Caco-2 (cell line): ENCODE results near the gene BATF3. TPM values are rescaled to one million over a fixed set of nuclear protein-coding genes. Genes with fewer than 3 reads are reported as not detected.

Experiments
- BruUV-seq: library from RNA; stranded (reverse); fragments of 400-500 nt; replicated peaks from 2 replicates; lab custom pipeline; 2021; lab: Mats Ljungman, UMichigan
- CTCF ChIA-PET: fragments of 300-600 bp; sonication (Branson Sonifier 250); formaldehyde crosslinking; loops from one replicate; lab custom pipeline; 2022; ENCODE audit warnings: antibody characterized with exemption; lab: Charles Lee
- POLR2A ChIA-PET: fragments of 300-600 bp; sonication (Branson Sonifier 250); formaldehyde crosslinking; loops from one replicate; lab custom pipeline; 2022; ENCODE audit warnings: antibody characterized with exemption; lab: Charles Lee
- DNase-seq, 2 experiments: peaks; one replicate each; pipeline versions ENCODE4 v3.0.0 to v3.0.0-alpha.2; 2020 to 2022
- H3K27me3 ChIP-seq: replicated peaks from 2 replicates; pipeline ENCODE4 v1.6.0; 2011; ENCODE audit warnings: low read length; ENCODE audit not compliant: control insufficient read depth, insufficient read depth
- H3K36me3 ChIP-seq: 2 replicates; pipeline ENCODE4 v1.5.1; 2011; ENCODE audit warnings: low read length; ENCODE audit not compliant: control insufficient read depth, insufficient read depth
- H3K4me1 ChIP-seq: fragments of 250-450 bp; sonication (Bioruptor Pico); 2 replicates; pipeline ENCODE4 v1.5.1; 2020; ENCODE audit warnings: mild to moderate bottlenecking
- H3K4me3 ChIP-seq: 2 replicates; pipeline ENCODE4 v1.5.1; 2011; ENCODE audit warnings: low read depth, mild to moderate bottlenecking, control low read depth, low read length
- H3K9me3 ChIP-seq: fragments of 250-450 bp; sonication (Bioruptor Pico); 2 replicates; pipeline ENCODE4 v1.5.1; 2020; ENCODE audit warnings: mild to moderate bottlenecking, moderate library complexity
- H3K27ac Mint-ChIP-seq: one replicate; pipeline ENCODE4 v1.8.0; 2022; ENCODE audit warnings: mixed read lengths; ENCODE audit not compliant: unreplicated experiment
- H3K27me3 Mint-ChIP-seq: one replicate; pipeline ENCODE4 v1.8.0; 2022; ENCODE audit warnings: mixed read lengths; ENCODE audit not compliant: insufficient read depth, unreplicated experiment
- H3K36me3 Mint-ChIP-seq: one replicate; pipeline ENCODE4 v1.8.0; 2022; ENCODE audit warnings: mild to moderate bottlenecking, mixed read lengths; ENCODE audit not compliant: insufficient read depth, unreplicated experiment
- H3K4me1 Mint-ChIP-seq: one replicate; pipeline ENCODE4 v1.8.0; 2022; ENCODE audit warnings: low read depth, mixed read lengths; ENCODE audit not compliant: unreplicated experiment
- H3K4me3 Mint-ChIP-seq: one replicate; pipeline ENCODE4 v1.8.0; 2022; ENCODE audit warnings: mild to moderate bottlenecking, moderate library complexity, mixed read lengths; ENCODE audit not compliant: unreplicated experiment
- H3K9me3 Mint-ChIP-seq: one replicate; pipeline ENCODE4 v1.8.0; 2022; ENCODE audit warnings: mixed read lengths; ENCODE audit not compliant: unreplicated experiment
- intact Hi-C: fragments of 100-400 bp; cut with micrococcal nuclease; formaldehyde crosslinking; loops from one replicate; pipeline ENCODE4 v1.10.0; 2022; ENCODE audit not compliant: unreplicated experiment
- total RNA-seq: library from RNA; stranded (reverse); gene quantifications from 2 replicates; pipeline ENCODE4 v1.2.3, GENCODE V29; 2022
- TF ChIP-seq, protein P1 (sequence below), 2 experiments: fragments of 200-600 bp in 1 of 2; IDR thresholded peaks; 1 replicate in 1 of 2; 2 replicates in 1 of 2; pipeline versions ENCODE4 v1.5.1 to v1.8.0; 2011 to 2022; ENCODE audit warnings: antibody characterized with exemption in 1 of 2, control low read depth in 1 of 2, inconsistent platforms in 1 of 2, low read depth in 1 of 2, low read length in 1 of 2, mild to moderate bottlenecking in 1 of 2, moderate library complexity in 1 of 2; ENCODE audit not compliant: insufficient read depth in 1 of 2, severe bottlenecking in 1 of 2, unreplicated experiment in 1 of 2

BATF3 gene
- total RNA-seq, 1 experiment from 2014 or later: 0.23 TPM

GRCh38 chr1:212655668-212656440 is 43.8 kb downstream of the BATF3 start:
- H3K27me3 Mint-ChIP-seq: peaks cover 7% of the 10 kb centered on the region
- ChIA-PET POLR2A (no interaction called here), CTCF (interaction anchor here (1.0 kb wide), 1 partner anchor 9 kb away, joined by 3 read pairs; no protein-coding TSS in a partner anchor)
- intact Hi-C loops: no loop called here
- no peaks in the 10 kb centered on the region for H3K9me3 ChIP-seq
- no peak for DNase-seq
- H3K36me3 Mint-ChIP-seq: no peaks in the 10 kb centered on the region
- no peaks in the 10 kb centered on the region for H3K4me1 ChIP-seq
- no TSS peak for BruUV-seq
- H3K9me3 Mint-ChIP-seq: no peaks in the 10 kb centered on the region
- no peak overlapping the region for H3K4me3 Mint-ChIP-seq
- TF ChIP-seq, protein P1, sequence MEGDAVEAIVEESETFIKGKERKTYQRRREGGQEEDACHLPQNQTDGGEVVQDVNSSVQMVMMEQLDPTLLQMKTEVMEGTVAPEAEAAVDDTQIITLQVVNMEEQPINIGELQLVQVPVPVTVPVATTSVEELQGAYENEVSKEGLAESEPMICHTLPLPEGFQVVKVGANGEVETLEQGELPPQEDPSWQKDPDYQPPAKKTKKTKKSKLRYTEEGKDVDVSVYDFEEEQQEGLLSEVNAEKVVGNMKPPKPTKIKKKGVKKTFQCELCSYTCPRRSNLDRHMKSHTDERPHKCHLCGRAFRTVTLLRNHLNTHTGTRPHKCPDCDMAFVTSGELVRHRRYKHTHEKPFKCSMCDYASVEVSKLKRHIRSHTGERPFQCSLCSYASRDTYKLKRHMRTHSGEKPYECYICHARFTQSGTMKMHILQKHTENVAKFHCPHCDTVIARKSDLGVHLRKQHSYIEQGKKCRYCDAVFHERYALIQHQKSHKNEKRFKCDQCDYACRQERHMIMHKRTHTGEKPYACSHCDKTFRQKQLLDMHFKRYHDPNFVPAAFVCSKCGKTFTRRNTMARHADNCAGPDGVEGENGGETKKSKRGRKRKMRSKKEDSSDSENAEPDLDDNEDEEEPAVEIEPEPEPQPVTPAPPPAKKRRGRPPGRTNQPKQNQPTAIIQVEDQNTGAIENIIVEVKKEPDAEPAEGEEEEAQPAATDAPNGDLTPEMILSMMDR (IDR thresholded peaks at IDR 0.05; ENCODE audit: insufficient read depth in 1 of 2, low read depth in 1 of 2, low read length in 1 of 2, severe bottlenecking in 1 of 2, unreplicated experiment in 1 of 2): no peak
- no peak overlapping the region for H3K27ac Mint-ChIP-seq
- no peaks in the 10 kb centered on the region for H3K36me3 ChIP-seq
- no peak overlapping the region for H3K4me3 ChIP-seq
- H3K4me1 Mint-ChIP-seq: no peaks in the 10 kb centered on the region
- no peaks in the 10 kb centered on the region for H3K27me3 ChIP-seq

GRCh38 chr1:212652609-212653008 is 47.0 kb downstream of the BATF3 start:
- Mint-ChIP-seq H3K4me3 (no peak overlapping the region), H3K4me1 (no peaks in the 10 kb centered on the region), H3K27ac (no peak overlapping the region), H3K9me3 (no peaks in the 10 kb centered on the region), H3K27me3 (no peaks in the 10 kb centered on the region), H3K36me3 (no peaks in the 10 kb centered on the region)
- Histone ChIP-seq H3K27me3 (no peaks in the 10 kb centered on the region), H3K4me3 (no peak overlapping the region), H3K36me3 (no peaks in the 10 kb centered on the region), H3K9me3 (no peaks in the 10 kb centered on the region), H3K4me1 (no peaks in the 10 kb centered on the region)
- BruUV-seq: no TSS peak
- DNase-seq: no peak
- ChIA-PET CTCF (no interaction called here), POLR2A (no interaction called here)
- intact Hi-C loops: no loop called here
- TF ChIP-seq, protein P1 (IDR thresholded peaks at IDR 0.05; ENCODE audit: insufficient read depth in 1 of 2, low read depth in 1 of 2, low read length in 1 of 2, severe bottlenecking in 1 of 2, unreplicated experiment in 1 of 2): no peak

- ChIA-PET CTCF (no interaction called here), POLR2A (no interaction called here)
- Mint-ChIP-seq H3K4me1 (no peaks in the 10 kb centered on the region), H3K27me3 (no peaks in the 10 kb centered on the region), H3K9me3 (no peaks in the 10 kb centered on the region), H3K27ac (no peak overlapping the region), H3K4me3 (no peak overlapping the region), H3K36me3 (no peaks in the 10 kb centered on the region)
- Histone ChIP-seq H3K4me3 (no peak overlapping the region), H3K27me3 (no peaks in the 10 kb centered on the region), H3K36me3 (no peaks in the 10 kb centered on the region), H3K9me3 (no peaks in the 10 kb centered on the region), H3K4me1 (no peaks in the 10 kb centered on the region)
- no TSS peak for BruUV-seq
- intact Hi-C loops: no loop called here
- DNase-seq: no peak
- TF ChIP-seq, protein P1 (IDR thresholded peaks at IDR 0.05; ENCODE audit: insufficient read depth in 1 of 2, low read depth in 1 of 2, low read length in 1 of 2, severe bottlenecking in 1 of 2, unreplicated experiment in 1 of 2): no peak
Observed at GRCh38 chr1:212651977-212652376, 47.7 kb downstream of the BATF3 start.
